ENCODE data around the gene MYBBP1A. TPM values are rescaled to one million over a fixed set of nuclear protein-coding genes. Genes with fewer than 3 reads are reported as not detected.

Gene MYBBP1A
- total and polyA plus RNA-seq, 2 of the 4 experiments (the other 2 are of a cell fraction), result 22.6 to 45.9 TPM

- Histone ChIP-seq H3K18ac (ENCODE audit: low read depth, low read length) (no peak overlapping the region), H3K9me3 (ENCODE audit: control insufficient read depth, insufficient read depth, low read length) (no peaks in the 10 kb centered on the region), H4K91ac (ENCODE audit: insufficient read depth, low read depth, low read length) (no peak overlapping the region), H3K79me1 (ENCODE audit: low read depth in 1 of 2, low read length in 2 of 2) (no peaks in the 10 kb centered on the region), H4K5ac (ENCODE audit: low read depth, low read length) (no peak overlapping the region), H3K4me3 (ENCODE audit: insufficient read depth, low read depth, low read length) (no peak overlapping the region), H2AK9ac (replicated peaks; ENCODE audit: low read depth, low read length, poor library complexity) (no peak overlapping the region), H3K27ac (ENCODE audit: insufficient read depth, low read length) (no peak overlapping the region), H3K23ac (ENCODE audit: low read depth, low read length) (no peak overlapping the region), H4K8ac (ENCODE audit: low read depth in 2 of 2, low read length in 2 of 2) (no peak overlapping the region), H3K9ac (ENCODE audit: low read depth, low read length) (no peak overlapping the region), H3K36me3 (ENCODE audit: control insufficient read depth, insufficient read depth, low read length) (no peaks in the 10 kb centered on the region), H2BK15ac (ENCODE audit: low read depth, low read length) (no peak overlapping the region), H3K14ac (replicated peaks; ENCODE audit: low read depth, low read length) (no peak overlapping the region), H3K9me1 (ENCODE audit: insufficient read depth, low read length) (no peaks in the 10 kb centered on the region), H2AFZ (replicated peaks; ENCODE audit: low read length, poor library complexity) (no peak overlapping the region), H2BK5ac (ENCODE audit: low read depth, low read length, poor library complexity, severe bottlenecking) (no peak overlapping the region), H2BK120ac (ENCODE audit: low read depth, low read length) (no peak overlapping the region), H3K4me1 (ENCODE audit: control insufficient read depth, insufficient read depth, low read length) (peaks cover 2% of the 10 kb centered on the region; the same call in 1 of the 2 replicates), H2AK5ac (ENCODE audit: low read depth, low read length) (no peak overlapping the region), H3K56ac (ENCODE audit: extremely low read depth, insufficient read depth, low read length) (no peak overlapping the region), H4K20me1 (ENCODE audit: insufficient read depth, low read length) (no peaks in the 10 kb centered on the region), H3K27me3 (ENCODE audit: control insufficient read depth, insufficient read depth, low read length) (peaks cover 75% of the 10 kb centered on the region), H3K4me2 (ENCODE audit: low read depth, low read length) (no peak overlapping the region), H2BK20ac (ENCODE audit: low read depth, low read length) (no peak overlapping the region), H3K4ac (ENCODE audit: low read depth, low read length) (no peak overlapping the region)
- intact Hi-C loops (cut with micrococcal nuclease), result no loop called here
- dilution Hi-C loops (cut with HindIII; ENCODE audit: low sequenced_read_pairs, unreplicated experiment), result no loop called here
- ATAC-seq (ENCODE audit: low read depth), result no peak
- in situ Hi-C loops (cut with MboI; ENCODE audit: low sequenced_read_pairs), result no loop called here
- TF ChIP-seq CEBPB (IDR thresholded peaks at IDR 0.05; ENCODE audit: low read depth, low read length), result no peak
- no peak for TF ChIP-seq MAFK (IDR thresholded peaks at IDR 0.05; ENCODE audit: low read depth, low read length)
- TF ChIP-seq BHLHE40 (IDR thresholded peaks at IDR 0.05; ENCODE audit: low read depth, low read length), result no peak
- no peak for TF ChIP-seq FOS (IDR thresholded peaks at IDR 0.05; ENCODE audit: low read depth, low read length)
- TF ChIP-seq USF2 (IDR thresholded peaks at IDR 0.05; ENCODE audit: low read depth, low read length), result no peak
- no peak for TF ChIP-seq SMC3 (IDR thresholded peaks at IDR 0.05; ENCODE audit: low read depth, low read length)
- no peak for TF ChIP-seq POLR2A (IDR thresholded peaks at IDR 0.05; ENCODE audit: low read depth, low read length)
- no peak for TF ChIP-seq NFE2L2 (IDR thresholded peaks at IDR 0.05; ENCODE audit: low read depth, low read length)
- TF ChIP-seq CHD1 (IDR thresholded peaks at IDR 0.05; ENCODE audit: low read depth, low read length), result no peak
- TF ChIP-seq CTCF (conservative IDR thresholded peaks at IDR 0.05; ENCODE audit: low read depth, low read length), result no peak
- TF ChIP-seq MAZ (IDR thresholded peaks at IDR 0.05; ENCODE audit: borderline replicate concordance, low read depth, low read length), result no peak
- TF ChIP-seq ELK1 (IDR thresholded peaks at IDR 0.05; ENCODE audit: borderline replicate concordance, low read depth, low read length), result no peak
- TF ChIP-seq RAD21 (IDR thresholded peaks at IDR 0.05; ENCODE audit: low read length), result no peak
- TF ChIP-seq MXI1 (IDR thresholded peaks at IDR 0.05; ENCODE audit: borderline replicate concordance, low read depth, low read length), result no peak
- TF ChIP-seq RFX5 (IDR thresholded peaks at IDR 0.05; ENCODE audit: low read depth, low read length), result no peak
- no peak for TF ChIP-seq RCOR1 (IDR thresholded peaks at IDR 0.05; ENCODE audit: insufficient replicate concordance, low read length)
- no peak for DNase-seq
- ChIA-PET POLR2A (ENCODE audit: unreplicated experiment) (no interaction called here), CTCF (interaction anchor here (0.8 kb wide), 1 partner anchor 674 kb away, joined by 4 read pairs; no protein-coding TSS in a partner anchor)
- WGBS, 2 experiments (ENCODE audit: extremely low coverage in 2 of 2, insufficient read length in 1 of 2), result 100% methylated on average over 1 of the region's 9 CpGs; no CpG with 5 or more reads in 1 of the 2 experiments
- BruUV-seq (replicated peaks), result no TSS peak
Measured at GRCh38 chr17:4587803-4588202, 32.6 kb upstream of the MYBBP1A start.
